GM12872 (cell line): ENCODE results near the gene RAB12.

ENCODE experiments used
- CTCF ChIP-seq: IDR thresholded peaks from 3 replicates; pipeline ENCODE4 v1.5.1; 2011; ENCODE audit warnings: low read depth, mild to moderate bottlenecking, low read length, moderate library complexity; ENCODE audit not compliant: insufficient read depth

RAB12 gene

GRCh38 chr18:8625461-8626092 is 16.3 kb downstream of the RAB12 start:
- no peak for TF ChIP-seq CTCF

GRCh38 chr18:8626414-8627106 is 17.3 kb downstream of the RAB12 start:
- no peak for TF ChIP-seq CTCF

- TF ChIP-seq CTCF = no peak
These were observed 17.9 kb downstream of the RAB12 start for GRCh38 chr18:8627107-8627472.

GRCh38 chr18:8627540-8627939 is 18.3 kb downstream of the RAB12 start:
- no peak for TF ChIP-seq CTCF

GRCh38 chr18:8629602-8630001 is 20.4 kb downstream of the RAB12 start:
- no peak for TF ChIP-seq CTCF

GRCh38 chr18:8630546-8630945 is 21.3 kb downstream of the RAB12 start:
- no peak for TF ChIP-seq CTCF

- TF ChIP-seq CTCF = no peak
These were observed 22.0 kb downstream of the RAB12 start for GRCh38 chr18:8631265-8631664.
